B cell (primary cell): Measurements from ENCODE around the gene SHISAL2A.

ENCODE experiments used
- CTCF ChIP-seq: fragments of 200-600 bp; IDR thresholded peaks from one replicate; pipeline ENCODE4 v1.8.0; 2022; ENCODE audit warnings: antibody characterized with exemption, mild to moderate bottlenecking
- EZH2 ChIP-seq: IDR thresholded peaks from 2 replicates; pipeline ENCODE4 v1.6.1; 2012; ENCODE audit warnings: borderline replicate concordance, low read depth, mild to moderate bottlenecking, moderate library complexity, low read length; ENCODE audit not compliant: insufficient read depth, poor library complexity, severe bottlenecking

- TF ChIP-seq CTCF (no peak), EZH2 (no peak)
Measured at GRCh38 chr1:52667290-52667689, 34.3 kb downstream of the SHISAL2A start.
